HL-60/S4 treated with phorbol 12-myristate 13-acetate at 8.2 ng/mL for 4 days and 3 days (cell line): Measurements from ENCODE around the gene MFSD11.
"Not testable (repeated sequence)": the region's sequence is repeated elsewhere in the genome, so short reads cannot be mapped to it uniquely, and the experiment has no call there.

ENCODE experiments used
- in situ Hi-C: fragments of 300-500 bp; cut with MboI; formaldehyde crosslinking; loops from 2 replicates; pipeline ENCODE4 v1.15.0; 2022; ENCODE audit warnings: low sequenced_read_pairs

The MFSD11 gene

DNA sequence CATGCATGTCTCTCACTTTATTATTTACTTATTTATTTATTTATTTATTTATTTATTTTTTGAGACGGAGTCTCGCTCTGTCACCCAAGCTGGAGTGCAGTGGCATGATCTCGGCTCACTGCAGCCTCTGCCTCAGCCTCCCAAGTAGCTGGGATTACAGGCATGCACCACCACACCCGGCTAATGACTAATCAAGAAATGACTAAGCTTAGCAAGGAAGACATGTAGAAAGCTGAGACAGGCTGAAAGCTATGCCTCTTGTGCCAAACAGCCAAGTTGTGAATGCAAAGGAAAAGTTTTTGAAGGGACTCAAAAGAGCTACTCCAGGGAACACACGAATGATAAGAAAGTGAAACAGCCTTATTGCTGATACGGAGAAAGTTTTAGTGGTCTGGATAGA lies 7.9 kb downstream of the MFSD11 start:
- in situ Hi-C loops, result not testable (repeated sequence)

DNA sequence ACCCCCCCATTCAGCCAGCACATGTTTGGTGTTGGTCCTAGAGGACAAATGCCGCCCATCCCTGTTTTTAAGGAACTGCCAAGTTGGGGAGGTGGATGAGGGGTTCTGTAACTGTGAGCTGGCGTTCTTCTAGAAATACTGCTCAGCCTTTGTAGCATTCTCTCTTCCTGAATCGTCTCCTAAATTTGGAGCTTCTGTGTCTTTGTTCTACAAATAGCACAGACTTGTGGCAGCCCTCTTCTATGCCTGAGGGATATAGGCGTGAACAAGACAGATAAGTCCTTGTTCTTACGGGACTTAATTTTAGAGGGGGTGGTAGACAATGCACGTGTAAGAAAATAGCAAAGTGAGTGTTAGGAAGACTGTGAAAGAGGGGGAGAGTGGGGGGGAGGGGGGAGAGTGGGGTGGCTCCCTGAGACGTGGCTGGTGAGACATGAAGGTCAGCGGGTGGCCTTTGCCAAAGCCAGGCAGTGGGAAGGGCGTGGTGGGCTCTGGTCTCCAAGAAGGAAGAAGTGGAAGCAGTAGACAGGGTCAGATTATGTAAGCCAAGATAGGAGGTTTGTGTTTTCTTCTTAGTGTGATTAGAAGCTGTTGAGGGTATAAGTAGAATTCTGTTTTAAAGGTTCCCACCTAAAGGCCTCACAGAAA lies 9.9 kb downstream of the MFSD11 start:
- in situ Hi-C loops, result no loop called here

DNA sequence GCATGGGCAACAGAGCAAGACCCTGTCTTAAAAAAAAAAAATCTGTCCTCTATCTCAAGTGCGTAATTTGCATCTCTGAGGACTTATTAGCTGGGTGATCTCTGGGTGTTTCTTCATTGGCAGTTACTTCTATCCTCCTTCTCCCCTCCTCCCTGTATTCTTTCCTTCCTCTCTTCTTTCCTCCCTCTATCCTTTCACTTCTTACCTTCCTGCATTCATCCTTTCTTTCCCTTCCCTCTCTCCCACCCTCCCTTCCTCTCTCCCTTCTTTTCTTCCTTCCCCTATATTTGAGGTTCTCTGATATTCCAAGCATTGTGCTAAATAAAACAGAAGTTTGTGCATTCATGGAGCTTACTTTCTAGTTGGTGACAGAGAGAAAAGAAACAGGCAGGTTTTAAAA lies 10.7 kb downstream of the MFSD11 start:
- in situ Hi-C loops, result no loop called here

DNA sequence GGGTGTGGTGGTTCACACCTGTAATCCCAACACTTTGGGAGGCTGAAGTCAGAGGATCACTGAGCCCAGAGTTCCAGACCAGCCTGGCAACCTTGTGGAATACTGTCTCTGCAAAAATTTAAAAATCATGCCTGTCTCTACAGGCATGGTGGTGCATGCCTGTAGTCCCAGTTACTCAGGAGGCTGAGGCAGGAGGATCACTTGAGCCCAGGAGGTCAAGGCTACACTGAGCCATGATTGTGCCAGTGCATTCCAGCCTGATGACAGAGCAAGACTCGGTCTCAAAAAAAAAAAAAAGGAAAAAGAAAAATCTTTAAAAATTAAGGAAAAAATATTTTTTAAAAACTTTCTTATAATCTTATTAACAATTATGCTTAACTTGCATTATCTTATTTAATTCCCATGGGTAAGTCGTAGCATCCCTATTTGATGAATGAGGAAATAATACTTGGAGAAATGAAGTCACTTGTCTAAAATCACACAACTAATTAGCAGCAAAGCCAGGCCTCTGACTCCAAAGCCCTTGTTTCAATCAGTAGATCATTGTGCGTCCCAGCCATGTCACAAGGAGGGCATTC lies 13.6 kb downstream of the MFSD11 start:
- in situ Hi-C loops, result no loop called here

DNA sequence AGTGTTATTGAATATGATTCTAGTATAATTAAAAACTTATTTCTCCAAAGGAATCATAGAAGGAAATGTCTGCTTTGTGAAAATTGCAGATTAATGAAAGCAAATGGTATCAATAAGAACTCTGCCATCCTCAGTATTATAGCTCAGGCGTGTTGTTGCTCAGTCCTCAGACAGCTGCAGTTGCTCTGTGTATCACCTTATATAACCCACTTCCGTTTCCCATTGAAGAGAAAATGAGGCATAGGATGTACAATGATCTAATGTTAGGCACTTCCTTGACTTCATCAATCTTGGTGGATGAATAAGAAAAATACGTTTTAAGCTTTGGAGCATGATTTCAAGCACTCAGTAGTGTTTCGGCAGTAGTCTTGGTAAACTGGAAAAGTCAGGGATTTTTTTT lies 14.1 kb downstream of the MFSD11 start:
- in situ Hi-C loops, result no loop called here

DNA sequence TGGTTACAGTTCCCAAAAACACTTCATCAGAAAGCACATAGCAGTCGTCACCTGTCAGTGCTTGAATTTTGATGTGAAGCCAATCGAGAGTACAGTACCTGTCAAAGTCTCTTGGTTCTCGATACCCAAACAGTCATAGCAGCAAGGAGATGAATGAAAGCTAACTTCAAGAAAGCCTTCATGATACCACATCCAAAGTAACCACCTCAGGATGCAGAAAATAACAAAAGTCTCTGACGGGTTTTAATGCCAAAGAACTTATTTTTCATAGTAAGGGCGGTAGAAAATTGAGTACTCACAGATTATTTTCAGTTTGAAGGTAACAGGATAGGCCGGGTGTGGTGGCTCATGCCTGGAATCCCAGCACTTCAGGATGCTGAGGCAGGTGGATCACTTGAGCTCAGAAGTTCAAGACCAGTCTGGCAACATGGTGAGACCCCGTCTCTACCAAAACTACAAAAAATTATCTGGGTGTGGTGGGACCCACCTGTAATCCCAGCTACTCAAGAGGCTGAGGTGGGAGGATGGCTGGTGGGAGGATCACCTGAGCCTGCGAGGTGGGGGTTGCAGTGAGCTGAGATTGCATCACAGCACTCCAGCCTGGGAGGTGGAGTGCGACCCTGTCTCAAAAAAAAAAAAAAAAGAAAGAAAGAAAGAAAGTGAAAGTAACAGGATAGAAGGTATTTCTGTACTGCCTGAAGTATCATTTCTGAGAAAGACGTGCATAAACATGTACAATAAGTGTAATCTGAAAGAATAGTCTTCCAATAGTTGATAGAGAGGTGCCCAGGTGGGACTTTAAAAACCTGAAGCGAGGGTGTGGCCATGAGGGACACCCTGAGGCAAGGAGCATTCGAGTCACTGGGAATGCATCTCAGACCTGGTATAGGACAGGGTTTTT lies 15.4 kb downstream of the MFSD11 start:
- in situ Hi-C loops, result no loop called here

DNA sequence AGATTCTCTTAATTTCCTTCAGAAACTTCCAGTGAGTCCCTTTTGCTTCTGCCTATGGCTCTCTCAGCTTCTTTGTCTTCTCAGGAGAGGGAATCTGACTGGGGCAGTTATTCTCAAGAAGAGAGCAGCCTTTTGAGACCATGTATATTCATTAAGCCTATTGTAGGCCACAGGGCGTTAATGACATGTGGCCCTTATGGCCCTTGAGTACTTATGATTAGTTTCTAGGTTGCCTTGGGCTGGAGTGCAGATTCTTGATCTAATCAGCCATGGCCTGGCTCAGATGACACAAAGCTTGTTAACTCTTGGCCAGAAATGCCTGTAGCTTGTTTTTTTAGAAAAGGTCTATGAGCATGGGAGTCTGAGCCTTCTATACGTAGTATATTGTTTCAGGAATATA lies 17.4 kb downstream of the MFSD11 start:
- in situ Hi-C loops, result no loop called here

DNA sequence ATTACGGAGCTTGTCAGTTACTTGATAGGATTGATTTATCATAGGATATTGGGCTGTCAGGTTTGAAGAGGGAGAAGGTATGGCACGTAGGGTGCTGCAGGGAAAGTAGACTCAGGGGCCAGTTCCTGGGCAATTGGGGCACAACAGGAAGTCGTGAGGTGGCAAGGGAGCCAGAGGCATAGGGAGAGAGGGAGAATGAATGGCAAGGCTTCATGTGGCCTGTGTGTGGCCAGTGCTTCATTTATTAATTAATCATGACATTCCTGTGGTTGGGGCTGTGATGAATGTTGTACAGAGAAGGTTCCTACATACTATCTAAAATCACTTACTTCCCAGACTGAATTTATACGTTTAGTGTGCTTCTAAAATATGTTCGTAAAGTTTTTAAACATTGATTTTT lies 19.3 kb downstream of the MFSD11 start:
- in situ Hi-C loops, result no loop called here

DNA sequence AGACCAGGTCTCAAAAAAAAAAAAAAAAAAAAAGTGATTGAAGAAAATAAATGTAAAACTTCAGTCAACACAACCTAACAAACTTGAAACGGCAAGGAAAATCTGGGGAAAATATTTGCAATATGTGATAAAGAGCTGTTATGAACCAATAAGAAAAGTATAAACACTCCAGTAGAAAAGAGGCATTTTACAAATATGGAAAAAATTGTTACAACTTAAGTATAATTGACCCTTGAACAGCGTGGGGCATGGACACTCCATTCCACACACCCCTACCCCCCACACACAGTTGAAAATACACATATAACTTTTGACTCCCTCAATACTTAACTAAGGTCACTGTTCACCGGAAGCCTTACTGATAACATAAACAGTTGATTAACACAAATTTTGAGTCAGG lies 20.7 kb downstream of the MFSD11 start:
- in situ Hi-C loops, result no loop called here

DNA sequence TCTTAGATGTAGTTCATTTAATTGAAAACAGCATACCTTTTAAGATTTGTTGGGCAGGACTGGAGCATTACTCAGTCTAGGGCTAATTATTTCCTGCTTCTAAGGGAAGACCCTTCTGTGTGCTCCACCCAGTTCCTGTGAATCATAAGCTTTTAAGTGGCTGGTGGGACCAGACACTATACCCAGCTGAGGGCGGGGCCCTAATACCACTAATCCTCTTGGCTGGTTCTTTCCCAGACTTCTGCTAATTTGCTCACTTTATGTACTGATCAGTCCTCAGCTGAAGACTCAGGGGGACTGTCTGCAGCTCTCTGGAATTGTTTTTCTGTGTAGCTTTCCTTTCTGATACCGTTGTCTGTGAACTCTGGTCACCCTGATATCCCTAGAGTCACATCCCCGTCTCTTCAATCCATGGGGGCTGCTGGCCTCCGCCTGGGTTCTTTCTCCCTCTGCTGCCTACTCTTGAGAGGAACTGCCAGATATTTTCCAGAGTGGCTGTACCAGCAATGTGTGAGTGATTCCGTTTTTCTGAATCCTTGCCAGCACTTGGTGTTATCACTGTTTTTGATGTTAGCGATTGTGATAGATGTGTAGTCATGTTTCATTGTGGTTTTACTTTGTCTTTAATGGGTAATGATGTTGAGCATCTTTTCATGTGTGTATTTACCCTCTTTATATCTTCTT lies 35.1 kb downstream of the MFSD11 start:
- in situ Hi-C loops, result no loop called here

DNA sequence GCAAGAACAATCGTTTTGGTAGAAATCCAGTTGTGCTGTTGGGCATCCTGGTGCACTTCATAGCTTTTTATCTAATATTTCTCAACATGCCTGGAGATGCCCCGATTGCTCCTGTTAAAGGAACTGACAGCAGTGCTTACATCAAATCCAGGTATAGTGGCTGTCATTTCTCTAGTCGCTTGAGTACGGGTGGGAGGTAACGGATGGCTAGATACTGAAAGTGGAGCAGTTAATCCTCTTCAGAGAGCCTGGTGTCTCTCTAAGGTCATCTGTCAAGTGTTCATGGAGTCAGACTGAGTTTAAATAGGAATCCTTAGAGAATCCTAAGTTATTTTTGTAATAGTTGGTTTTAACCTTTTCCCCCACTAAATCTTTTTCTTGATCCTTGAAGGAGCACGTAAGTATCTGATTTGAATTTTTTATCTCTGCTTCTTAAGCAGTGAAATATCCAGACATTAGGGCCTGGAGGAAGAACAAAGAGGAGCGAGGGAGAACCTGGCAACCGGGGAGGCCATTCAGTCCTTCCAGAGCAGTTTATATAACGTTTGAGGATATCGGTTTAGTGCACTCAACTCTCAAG lies 37.2 kb downstream of the MFSD11 start:
- in situ Hi-C loops, result no loop called here

DNA sequence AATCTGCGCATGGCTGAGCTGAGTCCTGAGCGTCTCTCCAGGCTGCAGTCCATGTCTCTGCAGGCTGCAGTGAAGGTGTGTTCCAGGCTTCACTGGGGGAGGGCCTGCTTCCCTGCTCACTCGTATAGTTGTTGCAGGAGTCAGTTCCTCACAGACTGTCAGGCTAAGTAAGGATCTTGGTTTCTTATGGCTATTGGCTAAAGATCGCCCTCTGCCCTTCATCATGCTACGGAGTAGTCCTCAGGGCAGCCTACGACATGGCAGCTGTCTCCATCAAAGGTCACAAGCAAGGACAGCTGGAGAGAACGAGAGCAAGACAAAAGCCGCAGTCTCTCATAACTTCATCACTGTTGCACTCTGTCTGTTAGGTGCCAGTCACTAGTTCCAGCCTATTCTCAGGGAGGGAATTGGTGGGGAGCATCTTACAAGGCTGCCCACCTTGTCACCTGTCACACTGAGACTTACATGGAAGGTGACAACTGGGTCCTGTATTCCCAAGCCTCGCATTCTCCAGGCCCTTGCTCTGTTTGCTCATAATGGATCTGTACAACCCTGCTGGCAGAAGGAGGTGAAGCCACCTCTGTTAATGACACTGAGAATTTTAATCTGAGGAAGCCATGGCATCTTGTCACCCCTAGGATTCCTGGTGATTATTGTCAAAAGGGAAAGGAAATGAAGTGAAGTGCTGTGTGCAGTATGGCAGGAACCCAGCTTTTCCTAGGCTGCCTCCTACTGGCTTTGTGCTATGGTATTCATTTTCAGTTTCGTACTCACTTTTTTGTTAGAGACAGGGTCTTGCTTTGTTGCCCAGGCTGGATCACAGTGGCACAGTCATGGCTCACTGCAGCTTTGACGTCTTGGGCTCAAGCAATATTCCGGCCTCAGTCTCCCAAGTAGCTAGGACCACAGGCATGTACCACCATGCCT lies 43.4 kb downstream of the MFSD11 start:
- in situ Hi-C loops, result no loop called here

DNA sequence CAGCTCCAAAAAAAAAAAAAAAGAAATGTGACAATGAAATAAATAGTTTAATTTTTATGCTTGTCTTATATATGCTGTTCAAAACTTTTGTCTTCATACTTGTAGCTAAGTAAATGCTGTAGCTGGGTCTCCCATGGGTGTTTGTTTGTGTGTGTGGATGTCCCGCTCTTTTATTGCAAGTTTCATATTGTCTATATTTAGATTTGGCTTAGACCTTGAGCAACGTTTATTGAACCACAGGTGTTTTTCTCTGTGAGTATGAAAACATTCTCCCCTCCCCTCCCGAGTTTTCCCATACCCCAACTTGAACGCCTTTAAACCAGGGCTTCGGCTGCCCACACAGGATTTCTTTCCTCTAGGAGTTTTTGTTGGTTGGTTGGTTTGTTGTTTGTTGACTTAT lies 45.2 kb downstream of the MFSD11 start:
- in situ Hi-C loops, result no loop called here

DNA sequence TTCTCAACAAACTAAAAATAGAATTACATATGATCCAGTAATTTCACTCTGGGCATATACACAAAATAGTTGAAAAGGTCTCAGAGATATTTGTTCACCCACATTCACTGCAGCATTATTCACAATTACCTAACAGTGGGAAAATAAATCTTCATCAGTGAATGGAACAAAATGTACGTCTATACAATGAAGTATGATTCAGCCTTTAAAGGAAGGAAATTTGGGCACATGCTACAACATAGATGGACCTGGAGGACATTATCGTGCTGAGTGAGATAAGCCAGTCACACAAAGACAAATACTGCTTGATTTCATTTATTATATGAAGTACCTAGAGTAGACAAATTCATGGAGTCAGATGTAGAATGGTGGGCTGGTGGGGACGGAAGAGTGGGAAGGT lies 47.0 kb downstream of the MFSD11 start:
- in situ Hi-C loops, result no loop called here

DNA sequence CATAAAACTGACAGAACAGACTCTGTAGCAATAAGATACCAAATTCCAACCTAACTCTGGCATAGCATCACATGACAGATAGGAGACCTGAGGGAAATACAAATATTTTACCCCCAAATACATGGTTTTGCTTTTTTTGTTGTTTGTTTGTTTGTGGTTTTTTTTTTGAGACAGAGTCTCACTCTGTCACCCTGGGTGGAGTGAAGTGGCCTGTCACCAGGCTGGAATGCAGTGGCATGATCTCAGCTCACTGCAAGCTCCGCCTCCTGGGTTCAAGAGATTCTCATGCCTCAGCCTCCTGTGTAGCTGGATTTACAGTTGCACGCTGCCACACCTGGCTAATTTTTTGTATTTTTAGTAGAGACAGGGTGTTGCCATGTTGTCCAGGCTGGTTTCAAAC lies 49.9 kb downstream of the MFSD11 start:
- in situ Hi-C loops, result not testable (repeated sequence)

DNA sequence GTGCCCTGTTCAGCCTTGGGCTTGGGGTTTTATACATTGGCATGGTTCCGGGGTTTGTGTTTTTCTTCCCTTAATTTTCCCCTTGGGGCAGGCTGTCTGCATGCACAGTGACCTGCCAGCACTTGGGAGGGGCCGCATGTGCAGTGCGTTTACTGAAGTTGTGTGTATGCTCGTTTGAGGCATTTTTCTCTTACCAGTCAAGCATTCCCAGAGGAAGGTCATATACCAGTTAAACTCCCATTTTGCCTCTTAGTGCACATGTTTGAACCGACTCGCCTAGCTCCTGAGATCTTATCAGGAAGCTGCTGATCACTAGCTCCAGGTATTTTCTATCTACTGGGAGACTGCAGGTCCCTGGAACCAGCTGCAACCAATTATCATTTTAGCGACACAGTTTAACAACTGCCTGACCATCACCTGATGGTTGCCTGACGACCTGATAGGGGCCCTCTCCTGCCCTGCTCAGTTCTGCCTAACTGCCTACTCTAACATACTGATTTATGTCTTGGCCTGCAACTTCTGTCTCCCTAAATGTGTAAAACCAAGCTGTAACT lies 51.4 kb downstream of the MFSD11 start:
- in situ Hi-C loops, result no loop called here

DNA sequence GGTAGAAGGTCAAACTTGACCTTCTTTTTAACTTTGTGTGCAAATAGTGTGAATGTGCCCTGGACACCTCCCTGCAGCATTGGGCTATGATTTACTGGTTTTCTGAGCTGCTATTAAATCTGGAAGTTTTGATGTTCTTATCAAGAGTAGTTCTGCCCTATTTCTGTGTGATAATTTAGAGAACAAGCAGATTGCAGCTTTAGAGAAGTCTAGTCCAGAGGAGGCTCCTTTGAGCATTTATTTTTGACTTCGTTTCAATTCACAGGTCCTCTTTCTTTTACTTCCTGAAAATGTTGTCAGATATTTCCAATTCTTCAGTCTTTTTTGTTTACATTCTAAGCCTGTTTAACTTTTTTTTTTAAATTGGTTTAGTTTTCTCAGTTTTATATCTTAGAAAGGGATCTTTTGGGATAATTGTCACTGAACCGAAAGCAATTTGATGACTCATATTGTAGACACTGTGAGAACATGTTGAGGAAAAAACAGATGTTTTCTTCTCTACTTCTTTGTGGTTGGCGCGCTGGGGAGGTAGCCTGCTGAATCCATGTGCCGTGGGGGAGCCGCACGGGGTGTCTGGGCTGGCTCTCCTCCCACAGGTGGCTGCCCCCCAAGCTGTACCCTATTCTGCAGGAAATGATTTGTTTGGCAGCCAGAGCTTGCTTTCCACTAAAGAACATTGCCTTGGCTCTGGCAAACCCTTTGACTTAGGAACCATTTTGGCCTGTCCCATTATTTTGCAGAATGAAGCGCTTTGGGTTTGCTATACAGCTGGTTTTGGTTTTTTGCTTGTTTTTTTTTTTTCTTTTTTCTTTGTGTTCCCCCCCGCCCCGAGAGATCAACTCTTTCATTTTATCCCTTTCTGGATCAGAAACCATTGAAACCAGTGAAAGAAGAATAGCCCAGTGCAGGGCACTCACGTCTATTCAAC lies 53.4 kb downstream of the MFSD11 start:
- in situ Hi-C loops, result no loop called here

DNA sequence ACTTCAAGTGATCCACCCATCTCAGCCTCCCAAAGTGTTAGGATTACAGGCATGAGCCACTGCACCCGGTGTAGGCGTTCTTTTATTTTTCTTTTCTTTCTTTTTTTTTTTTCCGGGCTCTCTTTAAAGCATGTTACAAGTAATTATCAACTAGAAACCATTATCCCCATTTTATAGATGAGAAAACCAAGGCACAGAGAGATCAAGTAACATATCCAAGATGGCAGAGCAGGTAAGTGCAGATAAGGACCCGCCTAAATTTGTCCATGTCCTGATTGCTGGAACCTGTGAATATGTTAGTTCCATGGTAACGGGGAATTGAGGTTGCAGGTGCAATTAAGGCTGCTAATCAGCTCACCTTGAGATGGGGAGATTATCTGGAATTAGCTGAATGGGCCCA lies 54.4 kb downstream of the MFSD11 start:
- in situ Hi-C loops, result no loop called here

DNA sequence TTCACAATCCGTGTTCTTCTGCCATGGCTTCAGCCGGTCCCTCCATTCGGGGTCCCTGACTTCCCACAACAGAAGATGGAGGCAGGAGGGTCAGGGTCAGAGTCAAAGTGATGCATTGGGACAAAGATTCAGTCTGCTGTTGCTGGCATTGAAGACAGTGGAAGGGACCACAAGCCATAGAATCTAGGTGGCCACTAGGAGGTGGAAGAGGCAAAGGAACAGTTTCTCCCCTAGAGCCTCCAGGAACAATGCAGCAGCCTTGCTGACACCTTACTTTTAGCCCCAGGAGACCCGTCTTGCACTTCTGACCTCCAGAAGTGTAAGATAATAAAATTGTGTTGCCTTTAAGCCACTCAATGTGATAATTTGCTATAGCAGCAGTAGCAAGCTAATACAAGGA lies 55.9 kb downstream of the MFSD11 start:
- in situ Hi-C loops, result no loop called here
